ENCODE results near the gene C1orf116. TPM values are rescaled to one million over a fixed set of nuclear protein-coding genes. Genes with fewer than 3 reads are reported as not detected.
A peak's percentile ranks its signal among the peaks of the same experiment; 100 is the strongest.

C1orf116 gene
- total RNA-seq, 4 donors from 2014 or later, result 0.13 to 0.16 TPM; not detected in 2

- ATAC-seq (ENCODE audit: low FRiP score), result no peak
- TF ChIP-seq CTCF (IDR thresholded peaks at IDR 0.05), result no peak
- DNase-seq (ENCODE audit: low spot score), result no peak
These were observed 29.5 kb upstream of the C1orf116 start for GRCh38 chr1:207062058-207062457.

GRCh38 chr1:207060596-207060995, 28.0 kb upstream of the C1orf116 start:
- ATAC-seq (ENCODE audit: low FRiP score) (no peak), DNase-seq (ENCODE audit: low spot score) (no peak)
- no peak for TF ChIP-seq CTCF (IDR thresholded peaks at IDR 0.05)

GRCh38 chr1:207059881-207060280, 27.3 kb upstream of the C1orf116 start:
- no peak for ATAC-seq (ENCODE audit: low FRiP score)
- no peak for DNase-seq (ENCODE audit: low spot score)
- no peak for TF ChIP-seq CTCF (IDR thresholded peaks at IDR 0.05)

DNA sequence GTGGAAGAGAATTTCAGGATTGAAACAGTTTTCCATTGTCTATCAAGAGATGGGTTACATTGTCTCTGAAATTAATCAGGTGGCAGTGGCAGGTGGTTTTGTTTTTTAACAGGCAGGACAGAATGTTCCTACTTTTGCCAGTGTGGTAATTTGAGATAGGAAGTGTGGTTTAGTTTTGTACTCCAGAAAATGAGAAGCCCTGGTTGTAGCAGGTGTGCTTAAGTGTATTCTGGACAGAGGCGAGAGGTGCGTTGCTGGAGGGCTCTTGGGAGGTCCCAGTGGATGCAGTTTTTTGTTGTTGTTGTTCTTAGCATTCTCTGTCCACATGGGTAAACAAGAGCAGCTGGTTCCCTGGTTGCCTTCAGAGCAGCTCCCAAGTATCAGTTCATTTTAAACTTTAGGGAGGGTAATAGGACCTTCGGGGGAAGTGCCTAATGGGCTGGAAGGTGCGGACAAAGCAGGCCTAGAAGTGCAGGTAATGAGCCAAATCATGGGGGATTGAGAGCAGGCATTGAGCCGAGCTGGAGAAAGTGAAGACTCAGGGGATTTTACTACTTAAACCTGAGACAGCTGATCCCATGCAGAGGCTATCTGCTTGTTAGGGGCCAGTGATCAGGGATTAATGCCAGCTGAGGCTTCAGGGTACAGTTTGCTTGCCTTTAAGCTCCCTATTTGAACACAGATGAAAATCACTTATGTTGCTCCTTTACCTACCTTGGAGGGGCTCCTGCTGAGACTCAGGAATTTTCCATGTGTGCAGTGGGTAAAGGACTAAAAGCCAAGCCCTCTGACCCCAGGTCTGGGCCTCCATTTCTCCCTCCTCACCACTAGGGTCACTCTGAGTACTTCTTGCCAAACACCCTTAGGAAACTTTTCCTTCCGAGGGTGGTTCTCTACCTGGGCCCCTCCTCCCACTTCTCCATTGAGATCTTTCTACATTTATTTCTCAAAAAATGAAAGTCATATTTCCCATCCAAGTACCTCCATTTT, 26.6 kb upstream of the C1orf116 start:
- TF ChIP-seq CTCF (IDR thresholded peaks at IDR 0.05), result no peak
- ATAC-seq (ENCODE audit: low FRiP score), result peak; percentile 25
- no peak for DNase-seq (ENCODE audit: low spot score)

- DNase-seq (ENCODE audit: low spot score) (no peak), ATAC-seq (ENCODE audit: low FRiP score) (no peak)
- TF ChIP-seq CTCF (IDR thresholded peaks at IDR 0.05), result no peak
These were observed 25.7 kb upstream of the C1orf116 start for GRCh38 chr1:207058252-207058651.

DNA sequence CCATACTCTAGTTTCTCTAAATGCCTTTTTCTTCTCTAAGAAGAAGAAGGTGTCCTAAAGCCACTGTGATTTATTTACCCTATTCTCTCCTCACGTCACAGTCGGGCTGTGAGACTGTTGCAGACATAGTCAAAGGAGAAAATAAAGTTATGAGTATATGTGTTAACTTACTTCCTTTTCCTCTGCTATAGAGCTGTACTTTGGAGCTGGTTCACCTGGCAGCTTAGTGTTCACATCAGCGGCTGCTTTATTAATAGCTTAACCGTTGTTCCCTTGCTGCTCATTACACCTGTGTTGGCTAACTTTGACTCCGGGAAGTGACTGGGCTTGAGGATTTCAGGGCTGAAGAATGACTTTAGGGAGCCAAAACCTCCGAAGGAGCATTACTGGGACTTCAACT, 24.1 kb upstream of the C1orf116 start:
- no peak for TF ChIP-seq CTCF (IDR thresholded peaks at IDR 0.05)
- DNase-seq (ENCODE audit: low spot score), result no peak
- no peak for ATAC-seq (ENCODE audit: low FRiP score)

All from omental fat pad (tissue), 4 donors.